Panc1 (cell line): ENCODE data around the gene PDCD11. TPM values are rescaled to one million over a fixed set of nuclear protein-coding genes. Genes with fewer than 3 reads are reported as not detected.

Experiments
- ATAC-seq: fragments of 200-7000 bp; cut with Tn5 transposase; 2 replicates; pipeline ENCODE4 v1.9.1; 2020; ENCODE audit warnings: mild to moderate bottlenecking, moderate library complexity
- BruUV-seq: library from RNA; stranded (reverse); fragments of 400-500 nt; replicated peaks from 2 replicates; lab custom pipeline; 2021; lab: Mats Ljungman, UMichigan
- CTCF ChIA-PET: fragments of 300-600 bp; sonication (Branson Sonifier 250); formaldehyde crosslinking; loops from one replicate; lab custom pipeline; 2022; ENCODE audit warnings: antibody characterized with exemption; lab: Charles Lee
- POLR2A ChIA-PET: fragments of 300-600 bp; sonication (Branson Sonifier 250); formaldehyde crosslinking; loops from one replicate; lab custom pipeline; 2022; ENCODE audit warnings: antibody characterized with exemption; lab: Charles Lee
- DNase-seq: peaks from one replicate; pipeline ENCODE4 v3.0.0-alpha.2; 2010; ENCODE audit warnings: low read depth, low spot score
- H3K27ac ChIP-seq: 2 replicates; pipeline ENCODE4 v1.5.1; 2011; ENCODE audit warnings: mild to moderate bottlenecking, low read length, inconsistent platforms
- H3K27me3 ChIP-seq: fragments of 200-500 bp; sonication (Bioruptor generic); 2 replicates; pipeline ENCODE4 v1.6.0; 2014; ENCODE audit warnings: low read length, inconsistent platforms; ENCODE audit not compliant: control insufficient read depth, insufficient read depth
- H3K36me3 ChIP-seq: fragments of 200-500 bp; sonication (Bioruptor generic); 2 replicates; pipeline ENCODE4 v1.5.1; 2014; ENCODE audit warnings: inconsistent platforms, mild to moderate bottlenecking, low read length, moderate library complexity; ENCODE audit not compliant: control insufficient read depth, insufficient read depth
- H3K4me1 ChIP-seq: 2 replicates; pipeline ENCODE4 v1.5.1; 2011; ENCODE audit warnings: inconsistent platforms, mild to moderate bottlenecking, low read length, moderate library complexity; ENCODE audit not compliant: control insufficient read depth, insufficient read depth
- H3K4me3 ChIP-seq, 2 experiments: 2 replicates each; pipeline ENCODE4 v1.5.1; 2011 to 2012; ENCODE audit warnings: low read depth in 2 of 2, low read length in 2 of 2, mild to moderate bottlenecking in 2 of 2, inconsistent platforms in 1 of 2, moderate library complexity in 1 of 2
- H3K9me3 ChIP-seq: fragments of 200-500 bp; sonication (Bioruptor generic); 2 replicates; pipeline ENCODE4 v1.5.1; 2014; ENCODE audit warnings: low read depth, mild to moderate bottlenecking, inconsistent platforms, low read length, moderate library complexity; ENCODE audit not compliant: control insufficient read depth, insufficient read depth
- POLR2AphosphoS5 ChIP-seq: IDR thresholded peaks from 2 replicates; pipeline ENCODE4 v1.6.1; 2012; ENCODE audit warnings: mild to moderate bottlenecking, low read depth, low read length, moderate library complexity
- SIN3A ChIP-seq: IDR thresholded peaks from 2 replicates; pipeline ENCODE4 v1.6.1; 2012; ENCODE audit warnings: low read depth, mild to moderate bottlenecking, low read length, moderate library complexity, borderline replicate concordance; ENCODE audit not compliant: insufficient read depth
- TCF7L2 ChIP-seq: IDR thresholded peaks from 2 replicates; pipeline ENCODE4 v1.6.1; 2011; ENCODE audit warnings: mild to moderate bottlenecking, low read depth, low read length, inconsistent platforms
- in situ Hi-C: cut with HindIII; loops from 2 replicates; pipeline ENCODE4 v1.10.0; 2016; ENCODE audit warnings: low sequenced_read_pairs, low pct_unique_long_range_greater_than_20kb
- intact Hi-C: fragments of 100-400 bp; cut with micrococcal nuclease; formaldehyde crosslinking; loops from one replicate; pipeline ENCODE4 v1.10.0; 2022; ENCODE audit not compliant: unreplicated experiment
- total RNA-seq: library from RNA; stranded (reverse); gene quantifications from one replicate; pipeline ENCODE4 v1.2.1, GENCODE V29; 2021; ENCODE audit not compliant: unreplicated experiment
- TF ChIP-seq, protein P1 (sequence below): fragments of 450-650 bp; IDR thresholded peaks from 2 replicates; pipeline ENCODE4 v1.5.1; 2017; ENCODE audit warnings: mild to moderate bottlenecking
- TF ChIP-seq, protein P2 (sequence below), 2 experiments: IDR thresholded peaks; 2 replicates each; pipeline ENCODE4 v1.6.1; 2011 to 2012; ENCODE audit warnings: low read depth in 2 of 2, control low read depth in 1 of 2, low read length in 1 of 2, mild to moderate bottlenecking in 1 of 2, moderate library complexity in 1 of 2; ENCODE audit not compliant: insufficient read depth in 1 of 2

PDCD11 gene
- total RNA-seq, 1 experiment from 2014 or later, result 92.8 TPM

DNA sequence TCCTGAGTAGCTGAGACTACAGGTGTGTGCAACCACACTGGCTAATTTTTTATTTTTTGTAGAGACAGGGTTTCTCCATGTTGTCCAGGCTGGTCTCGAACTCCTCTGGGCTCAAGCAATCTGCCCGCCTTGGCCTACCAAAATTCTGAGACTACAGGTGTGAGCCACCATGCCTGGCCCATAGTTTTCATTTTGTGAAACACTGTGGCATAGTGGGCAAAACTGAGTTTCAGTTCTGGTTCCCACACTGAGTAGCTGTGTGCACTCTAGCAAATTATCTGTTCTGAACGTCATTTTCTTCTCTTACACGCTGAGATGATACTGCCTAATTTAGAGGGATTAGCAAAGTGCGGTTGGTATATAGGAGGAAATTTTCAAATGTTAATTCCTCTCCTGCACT, 13.7 kb upstream of the PDCD11 start:
- TF ChIP-seq, protein P1, sequence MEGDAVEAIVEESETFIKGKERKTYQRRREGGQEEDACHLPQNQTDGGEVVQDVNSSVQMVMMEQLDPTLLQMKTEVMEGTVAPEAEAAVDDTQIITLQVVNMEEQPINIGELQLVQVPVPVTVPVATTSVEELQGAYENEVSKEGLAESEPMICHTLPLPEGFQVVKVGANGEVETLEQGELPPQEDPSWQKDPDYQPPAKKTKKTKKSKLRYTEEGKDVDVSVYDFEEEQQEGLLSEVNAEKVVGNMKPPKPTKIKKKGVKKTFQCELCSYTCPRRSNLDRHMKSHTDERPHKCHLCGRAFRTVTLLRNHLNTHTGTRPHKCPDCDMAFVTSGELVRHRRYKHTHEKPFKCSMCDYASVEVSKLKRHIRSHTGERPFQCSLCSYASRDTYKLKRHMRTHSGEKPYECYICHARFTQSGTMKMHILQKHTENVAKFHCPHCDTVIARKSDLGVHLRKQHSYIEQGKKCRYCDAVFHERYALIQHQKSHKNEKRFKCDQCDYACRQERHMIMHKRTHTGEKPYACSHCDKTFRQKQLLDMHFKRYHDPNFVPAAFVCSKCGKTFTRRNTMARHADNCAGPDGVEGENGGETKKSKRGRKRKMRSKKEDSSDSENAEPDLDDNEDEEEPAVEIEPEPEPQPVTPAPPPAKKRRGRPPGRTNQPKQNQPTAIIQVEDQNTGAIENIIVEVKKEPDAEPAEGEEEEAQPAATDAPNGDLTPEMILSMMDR, result no peak
- TF ChIP-seq TCF7L2, result no peak
- TF ChIP-seq POLR2AphosphoS5, result no peak
- TF ChIP-seq, protein P2, sequence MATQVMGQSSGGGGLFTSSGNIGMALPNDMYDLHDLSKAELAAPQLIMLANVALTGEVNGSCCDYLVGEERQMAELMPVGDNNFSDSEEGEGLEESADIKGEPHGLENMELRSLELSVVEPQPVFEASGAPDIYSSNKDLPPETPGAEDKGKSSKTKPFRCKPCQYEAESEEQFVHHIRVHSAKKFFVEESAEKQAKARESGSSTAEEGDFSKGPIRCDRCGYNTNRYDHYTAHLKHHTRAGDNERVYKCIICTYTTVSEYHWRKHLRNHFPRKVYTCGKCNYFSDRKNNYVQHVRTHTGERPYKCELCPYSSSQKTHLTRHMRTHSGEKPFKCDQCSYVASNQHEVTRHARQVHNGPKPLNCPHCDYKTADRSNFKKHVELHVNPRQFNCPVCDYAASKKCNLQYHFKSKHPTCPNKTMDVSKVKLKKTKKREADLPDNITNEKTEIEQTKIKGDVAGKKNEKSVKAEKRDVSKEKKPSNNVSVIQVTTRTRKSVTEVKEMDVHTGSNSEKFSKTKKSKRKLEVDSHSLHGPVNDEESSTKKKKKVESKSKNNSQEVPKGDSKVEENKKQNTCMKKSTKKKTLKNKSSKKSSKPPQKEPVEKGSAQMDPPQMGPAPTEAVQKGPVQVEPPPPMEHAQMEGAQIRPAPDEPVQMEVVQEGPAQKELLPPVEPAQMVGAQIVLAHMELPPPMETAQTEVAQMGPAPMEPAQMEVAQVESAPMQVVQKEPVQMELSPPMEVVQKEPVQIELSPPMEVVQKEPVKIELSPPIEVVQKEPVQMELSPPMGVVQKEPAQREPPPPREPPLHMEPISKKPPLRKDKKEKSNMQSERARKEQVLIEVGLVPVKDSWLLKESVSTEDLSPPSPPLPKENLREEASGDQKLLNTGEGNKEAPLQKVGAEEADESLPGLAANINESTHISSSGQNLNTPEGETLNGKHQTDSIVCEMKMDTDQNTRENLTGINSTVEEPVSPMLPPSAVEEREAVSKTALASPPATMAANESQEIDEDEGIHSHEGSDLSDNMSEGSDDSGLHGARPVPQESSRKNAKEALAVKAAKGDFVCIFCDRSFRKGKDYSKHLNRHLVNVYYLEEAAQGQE (IDR thresholded peaks at IDR 0.05; ENCODE audit: insufficient read depth in 1 of 2, low read depth in 2 of 2, low read length in 1 of 2), result no peak
- TF ChIP-seq SIN3A, result no peak
- Histone ChIP-seq H3K9me3 (no peaks in the 10 kb centered on the region), H3K36me3 (peaks cover 6% of the 10 kb centered on the region), H3K4me1 (no peaks in the 10 kb centered on the region), H3K27ac (no peak overlapping the region), H3K27me3 (no peaks in the 10 kb centered on the region), H3K4me3 (no peak overlapping the region)
- DNase-seq, result no peak
- no peak for ATAC-seq
- intact Hi-C loops, result no loop called here
- in situ Hi-C loops, result no loop called here
- no TSS peak for BruUV-seq
- POLR2A ChIA-PET, result no interaction called here
- CTCF ChIA-PET, result no interaction called here

DNA sequence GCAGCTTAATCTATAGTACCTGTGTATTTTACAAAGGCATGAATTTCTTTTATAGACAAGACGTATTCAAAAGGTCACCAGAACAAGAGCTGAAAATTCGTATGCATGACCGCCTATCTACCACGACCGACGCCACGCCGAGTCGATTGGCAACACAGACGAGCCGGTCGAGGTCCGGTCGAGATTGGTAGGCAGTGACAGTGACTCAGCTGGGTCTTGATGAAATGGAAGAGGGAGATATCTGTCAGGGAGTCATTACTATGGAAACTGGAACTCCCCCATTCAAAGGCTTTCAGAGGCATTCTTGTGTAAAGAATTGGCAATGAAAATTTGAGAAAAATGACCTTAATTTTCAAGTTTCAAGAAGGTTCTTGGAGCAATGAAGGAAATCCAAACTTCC, 2.2 kb upstream of the PDCD11 start:
- no peak overlapping the region for H3K27ac ChIP-seq
- DNase-seq (no peak), ATAC-seq (no peak)
- no peaks in the 10 kb centered on the region for H3K27me3 ChIP-seq
- TF ChIP-seq, protein P1, result no peak
- TF ChIP-seq TCF7L2 (no peak), POLR2AphosphoS5 (no peak), SIN3A (no peak)
- TF ChIP-seq, protein P2 (IDR thresholded peaks at IDR 0.05; ENCODE audit: insufficient read depth in 1 of 2, low read depth in 2 of 2, low read length in 1 of 2), result no peak
- no peak overlapping the region for H3K4me3 ChIP-seq
- CTCF ChIA-PET, result interaction anchor here (0.6 kb wide), 1 partner anchor 22 kb away, joined by 4 read pairs; no protein-coding TSS in a partner anchor
- in situ Hi-C loops, result loop anchor here (10.0 kb wide), 1 partner anchor 81 kb away; the partner anchor contains the start of gene CALHM3
- intact Hi-C loops, result no loop called here
- BruUV-seq, result no TSS peak
- H3K36me3 ChIP-seq, result peaks cover 51% of the 10 kb centered on the region
- POLR2A ChIA-PET, result interaction anchor here (0.6 kb wide), 1 partner anchor 207 kb away, joined by 5 read pairs; no protein-coding TSS in a partner anchor
- peaks cover 27% of the 10 kb centered on the region for H3K4me1 ChIP-seq
- H3K9me3 ChIP-seq, result no peaks in the 10 kb centered on the region
